Endothelial cell of hepatic sinusoid (primary cell): ENCODE data around the gene THRAP3.

Source experiments
- in situ Hi-C: cut with HindIII; loops from 2 replicates; pipeline ENCODE4 v1.10.0; 2017; ENCODE audit warnings: low sequenced_read_pairs

Gene THRAP3

DNA sequence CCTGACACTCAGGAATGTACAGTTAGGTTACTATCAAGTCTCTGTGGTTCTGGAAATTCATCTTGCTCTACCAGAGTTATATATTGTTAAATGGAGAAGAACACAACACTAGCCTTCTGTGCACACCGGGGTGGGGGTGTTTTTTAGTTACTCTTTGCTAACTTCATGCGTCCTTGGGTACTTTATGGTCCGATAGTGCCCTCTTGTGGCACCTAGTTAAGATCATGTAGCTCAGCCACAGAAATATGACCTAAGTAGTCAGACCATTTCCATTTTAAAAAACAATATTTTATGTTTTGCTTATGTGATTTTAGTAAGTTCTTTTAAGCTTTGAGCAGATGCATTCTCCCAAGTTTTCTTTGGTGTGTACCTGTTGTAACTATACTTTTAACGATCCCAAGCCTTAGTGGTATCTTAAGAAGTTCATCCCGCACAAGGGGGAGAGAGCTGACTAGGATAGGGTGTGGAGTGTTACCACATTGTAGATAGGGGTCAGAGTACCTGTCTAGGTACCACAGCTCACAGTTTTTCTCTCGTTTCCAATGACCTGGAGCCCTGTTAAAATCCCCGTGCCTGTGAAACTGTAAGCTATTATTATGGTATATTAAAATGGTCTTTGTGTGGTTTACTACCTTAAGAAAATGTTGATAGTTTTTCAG, 61.3 kb downstream of the THRAP3 start:
- in situ Hi-C loops: no loop called here

DNA sequence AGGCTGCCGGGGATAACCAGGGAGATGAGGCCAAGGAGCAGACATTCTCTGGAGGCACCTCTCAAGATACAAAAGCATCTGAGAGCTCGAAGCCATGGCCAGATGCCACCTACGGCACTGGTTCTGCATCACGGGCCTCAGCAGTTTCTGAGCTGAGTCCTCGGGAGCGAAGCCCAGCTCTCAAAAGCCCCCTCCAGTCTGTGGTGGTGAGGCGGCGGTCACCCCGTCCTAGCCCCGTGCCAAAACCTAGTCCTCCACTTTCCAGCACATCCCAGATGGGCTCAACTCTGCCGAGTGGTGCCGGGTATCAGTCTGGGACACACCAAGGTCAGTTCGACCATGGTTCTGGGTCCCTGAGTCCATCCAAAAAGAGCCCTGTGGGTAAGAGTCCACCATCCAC, 62.6 kb downstream of the THRAP3 start:
- in situ Hi-C loops: no loop called here

DNA sequence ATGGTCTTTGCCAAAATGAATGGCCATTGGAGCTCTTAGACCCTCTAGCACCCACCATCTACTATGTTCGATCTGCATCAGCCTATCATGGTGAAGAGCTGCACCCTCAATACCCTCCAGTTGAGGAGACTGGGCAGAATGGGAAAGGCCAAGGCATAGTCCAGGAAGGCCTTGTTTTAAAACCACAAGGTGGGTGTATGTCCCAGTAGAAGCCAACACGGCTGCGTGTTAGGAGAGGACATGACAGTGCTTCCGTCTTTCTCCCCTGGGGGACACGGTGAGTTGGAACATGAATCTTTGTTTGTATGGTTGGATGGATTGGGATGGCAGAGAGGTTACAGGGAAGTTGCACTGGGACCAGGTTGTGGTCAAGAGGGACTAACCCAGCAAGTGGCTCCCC, 63.4 kb downstream of the THRAP3 start:
- in situ Hi-C loops: no loop called here

DNA sequence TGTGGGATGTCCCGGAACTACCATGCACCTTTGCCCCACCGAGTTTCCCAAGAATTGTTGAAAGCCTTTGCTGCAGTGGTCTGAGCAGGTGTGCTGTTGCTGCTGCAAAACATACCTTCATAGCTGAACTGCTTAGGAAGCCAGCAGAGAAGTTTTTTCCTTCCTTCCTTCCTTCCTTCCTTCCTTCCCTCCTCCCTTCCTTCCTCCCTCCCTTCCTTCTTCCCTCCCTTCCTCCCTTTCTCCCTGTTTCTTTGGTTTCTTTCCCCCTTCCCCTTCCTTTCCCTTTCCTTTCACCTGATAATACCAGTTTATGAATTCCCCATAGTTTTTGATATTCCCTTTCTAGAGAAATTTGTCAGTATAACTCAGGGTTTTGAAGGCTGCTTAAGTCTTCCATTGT, 71.1 kb downstream of the THRAP3 start:
- in situ Hi-C loops: loop anchor here (5.0 kb wide), 1 partner anchor 53 kb away; no protein-coding TSS in a partner anchor

DNA sequence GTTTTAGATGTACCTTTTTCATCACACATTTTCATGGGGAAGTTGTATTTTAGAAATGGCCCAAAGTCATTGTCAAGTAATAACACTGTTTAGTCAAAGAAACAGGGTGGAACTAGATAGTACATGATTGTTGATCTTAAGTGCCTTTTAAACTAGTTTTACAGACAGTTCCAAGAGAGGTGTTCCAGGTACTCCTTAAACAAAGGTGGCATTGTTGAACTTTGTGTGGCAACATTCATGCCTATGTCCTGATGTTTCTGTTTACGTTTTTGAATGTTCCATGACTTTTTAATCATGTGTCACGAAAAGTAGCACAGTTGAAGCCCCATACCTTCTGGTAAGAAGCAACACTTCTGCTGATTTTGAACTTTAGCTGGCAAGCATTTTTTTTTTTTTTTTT, 72.8 kb downstream of the THRAP3 start:
- in situ Hi-C loops: loop anchor here (5.0 kb wide), 1 partner anchor 55 kb away; no protein-coding TSS in a partner anchor

DNA sequence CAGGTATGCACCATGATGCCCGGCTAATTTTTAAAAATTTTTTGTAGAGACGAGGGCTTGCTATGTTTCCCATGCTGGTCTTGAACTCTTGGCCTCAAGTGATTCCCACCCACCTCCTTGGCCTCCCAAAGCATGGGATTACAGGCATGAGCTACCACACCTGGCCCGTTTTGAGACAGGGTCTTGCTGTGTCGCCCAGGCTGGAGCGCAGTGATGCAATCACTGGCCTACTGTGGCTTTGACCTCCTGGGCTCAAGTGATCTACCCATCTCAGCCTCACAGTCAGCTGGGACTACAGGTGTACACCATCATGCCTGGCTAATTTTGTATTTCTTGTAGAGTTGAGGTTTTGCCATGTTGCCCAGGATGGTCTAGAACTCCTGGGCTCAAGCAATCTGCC, 74.4 kb downstream of the THRAP3 start:
- in situ Hi-C loops: loop anchor here (5.0 kb wide), 1 partner anchor 56 kb away; no protein-coding TSS in a partner anchor

DNA sequence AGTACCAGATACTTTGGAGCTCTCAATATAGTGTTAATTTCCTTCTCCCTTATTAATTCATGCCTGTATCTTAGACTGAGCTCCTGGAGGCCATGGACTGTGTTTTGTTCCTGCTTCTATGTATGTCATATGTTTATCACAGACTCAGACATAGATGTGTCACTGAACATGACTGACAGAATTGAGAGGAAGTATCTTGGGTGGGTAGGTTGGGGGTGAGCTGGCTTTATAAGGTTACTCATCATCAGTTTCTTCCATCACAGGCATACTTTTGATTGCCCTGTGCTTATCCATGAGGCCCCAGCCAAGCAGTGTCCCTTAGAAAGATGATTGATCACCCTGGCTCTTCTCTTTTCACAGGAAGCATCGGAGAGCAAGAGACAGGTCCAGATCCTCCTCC, 76.3 kb downstream of the THRAP3 start:
- in situ Hi-C loops: no loop called here

GRCh38 chr1:36301220-36301619, 77.0 kb downstream of the THRAP3 start:
- in situ Hi-C loops: no loop called here

DNA sequence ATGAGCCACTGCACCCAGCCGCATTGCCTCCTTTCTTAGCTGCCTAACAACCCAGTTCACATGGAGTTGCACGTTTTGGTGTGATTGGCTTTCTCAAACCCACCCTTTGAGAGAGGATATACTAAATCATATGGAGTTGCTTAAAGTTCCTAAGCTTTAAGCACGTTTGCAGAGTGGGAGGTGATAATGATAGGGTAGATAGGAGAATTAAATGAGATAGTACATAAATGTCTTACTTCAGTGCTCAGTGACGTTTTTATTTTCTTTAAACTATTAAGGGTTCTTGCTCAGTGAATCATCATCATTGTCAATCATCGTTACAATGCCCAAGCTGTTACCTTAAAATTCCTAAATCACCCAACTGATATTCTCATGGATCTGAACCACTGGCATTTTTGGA, 79.0 kb downstream of the THRAP3 start:
- in situ Hi-C loops: no loop called here

DNA sequence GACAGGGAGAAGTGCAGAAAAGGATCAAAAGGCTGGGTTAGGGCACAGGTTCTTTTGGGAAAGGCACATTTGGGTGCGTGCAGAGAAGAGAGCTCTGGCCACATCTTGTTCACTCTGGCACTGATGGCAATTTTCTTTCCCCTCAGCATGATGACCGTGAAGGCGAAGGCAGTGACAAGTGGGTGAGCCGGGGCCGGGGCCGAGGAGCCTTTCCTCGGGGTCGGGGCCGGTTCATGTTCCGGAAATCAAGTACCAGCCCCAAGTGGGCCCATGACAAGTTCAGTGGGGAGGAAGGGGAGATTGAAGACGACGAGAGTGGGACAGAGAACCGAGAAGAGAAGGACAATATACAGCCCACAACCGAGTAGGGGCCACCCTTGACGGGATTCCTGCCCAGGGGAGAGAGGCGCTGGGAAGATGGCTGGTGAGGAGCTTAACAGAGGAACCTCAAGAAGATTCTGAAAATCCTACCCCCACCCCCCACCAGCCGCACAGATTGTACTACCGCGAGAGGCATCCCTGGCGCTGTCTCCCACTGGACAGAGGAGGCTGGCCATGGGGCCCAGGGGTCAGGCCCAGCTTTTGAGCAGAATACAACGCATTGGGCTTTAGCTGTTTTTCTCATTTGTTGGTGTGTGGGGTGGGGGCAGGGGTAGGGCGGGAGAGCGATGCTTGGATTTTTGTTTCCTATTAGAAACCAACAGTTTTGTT, 79.6 kb downstream of the THRAP3 start:
- in situ Hi-C loops: no loop called here

DNA sequence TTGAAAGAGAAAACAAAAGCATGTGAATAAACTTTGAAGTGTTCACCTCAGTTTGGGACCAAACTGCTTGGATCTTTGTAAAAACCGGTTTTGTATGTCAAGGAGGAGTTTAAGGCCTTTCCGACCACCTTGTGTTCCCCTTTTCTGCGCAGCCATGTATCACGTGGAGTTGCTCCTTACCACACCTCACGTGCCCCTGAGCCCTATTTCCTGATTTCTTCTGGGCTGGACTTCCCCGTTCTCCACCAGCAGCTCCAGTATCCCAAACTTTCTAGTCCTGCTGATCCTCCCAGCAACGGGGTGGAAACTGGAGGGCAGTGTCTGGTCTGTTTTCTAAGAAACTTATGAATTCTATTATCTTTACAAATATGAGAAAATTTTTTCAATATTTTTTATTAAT, 80.3 kb downstream of the THRAP3 start:
- in situ Hi-C loops: no loop called here

- in situ Hi-C loops: no loop called here
Measured at GRCh38 chr1:36304970-36305914, 81.0 kb downstream of the THRAP3 start.

DNA sequence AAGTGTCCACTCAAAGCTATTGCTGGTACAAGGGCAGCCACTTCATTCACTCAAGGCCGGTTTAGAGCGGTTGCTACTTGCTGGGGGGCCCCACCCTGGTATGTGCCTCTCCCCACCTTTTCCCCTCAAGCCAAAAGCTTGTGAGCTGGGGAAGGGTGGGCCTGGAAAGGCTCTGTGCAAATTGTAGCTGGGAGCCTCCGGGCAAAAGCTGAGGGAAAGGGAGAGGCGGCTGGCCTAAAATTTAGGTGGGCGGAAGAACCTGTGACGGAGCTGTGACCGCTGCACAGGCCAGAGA, 81.6 kb downstream of the THRAP3 start:
- in situ Hi-C loops: no loop called here

DNA sequence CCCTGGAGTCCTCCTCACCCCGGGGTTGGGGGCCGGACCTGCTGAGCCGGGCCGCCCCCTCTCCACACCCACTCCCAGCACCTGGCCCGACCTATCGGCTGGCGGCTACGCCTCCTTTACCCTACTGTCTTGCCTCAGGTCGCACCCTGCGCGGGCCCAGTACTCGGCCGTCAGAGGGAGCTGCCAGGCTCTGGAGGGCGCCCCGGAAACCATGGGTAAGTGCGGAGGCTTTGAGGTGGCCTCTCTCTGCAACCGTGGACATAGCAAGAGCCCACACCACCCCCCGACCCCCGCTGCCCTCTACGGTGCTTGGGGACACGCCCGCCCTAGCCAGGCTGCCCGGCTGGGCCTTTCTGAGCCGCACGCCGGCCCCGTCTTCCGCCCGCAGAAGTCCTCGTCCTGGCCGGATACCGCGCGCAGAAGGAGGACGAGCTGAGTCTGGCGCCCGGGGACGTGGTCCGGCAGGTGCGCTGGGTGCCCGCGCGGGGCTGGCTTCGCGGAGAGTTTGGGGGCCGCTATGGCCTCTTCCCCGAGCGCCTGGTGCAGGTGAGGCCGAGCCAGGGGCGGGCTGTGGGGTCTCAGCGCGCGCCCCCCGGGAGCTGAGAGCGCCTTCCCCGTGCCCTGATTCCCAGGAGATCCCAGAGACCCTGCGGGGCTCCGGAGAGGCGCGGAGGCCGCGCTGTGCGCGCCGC, 82.1 kb downstream of the THRAP3 start, which contains the start of gene SH3D21:
Gene SH3D21 (plus strand): TSS at position 159 of the 692 bp plus-strand sequence. CDS start 53 bp downstream, at position 212.
- in situ Hi-C loops: no loop called here

DNA sequence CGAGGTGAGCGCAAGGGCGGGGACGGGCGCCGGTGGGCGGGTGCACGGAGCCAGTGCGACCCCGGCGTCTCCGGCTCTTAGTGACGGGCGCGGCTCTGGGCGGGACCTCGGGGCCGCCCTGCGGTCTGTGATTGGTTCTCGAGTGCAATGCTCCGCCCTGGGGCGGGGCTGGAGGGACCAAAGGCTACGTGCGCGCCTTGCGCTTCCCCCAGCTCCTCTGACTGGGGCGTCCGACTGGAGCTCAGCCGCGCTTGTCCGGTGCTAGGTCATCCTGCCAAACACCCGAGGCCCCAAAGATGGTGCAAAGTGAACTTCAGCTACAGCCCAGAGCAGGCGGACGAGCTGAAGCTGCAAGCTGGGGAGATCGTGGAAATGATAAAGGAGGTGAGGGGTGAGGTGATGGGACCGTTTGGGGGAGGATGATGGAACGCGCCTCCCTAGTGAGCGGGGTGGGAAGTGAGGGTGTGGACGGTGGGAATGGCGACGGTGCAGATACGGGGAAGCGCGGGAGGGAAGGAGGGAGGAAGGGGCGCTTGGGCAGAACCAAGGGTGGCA, 82.7 kb downstream of the THRAP3 start:
- in situ Hi-C loops: no loop called here

DNA sequence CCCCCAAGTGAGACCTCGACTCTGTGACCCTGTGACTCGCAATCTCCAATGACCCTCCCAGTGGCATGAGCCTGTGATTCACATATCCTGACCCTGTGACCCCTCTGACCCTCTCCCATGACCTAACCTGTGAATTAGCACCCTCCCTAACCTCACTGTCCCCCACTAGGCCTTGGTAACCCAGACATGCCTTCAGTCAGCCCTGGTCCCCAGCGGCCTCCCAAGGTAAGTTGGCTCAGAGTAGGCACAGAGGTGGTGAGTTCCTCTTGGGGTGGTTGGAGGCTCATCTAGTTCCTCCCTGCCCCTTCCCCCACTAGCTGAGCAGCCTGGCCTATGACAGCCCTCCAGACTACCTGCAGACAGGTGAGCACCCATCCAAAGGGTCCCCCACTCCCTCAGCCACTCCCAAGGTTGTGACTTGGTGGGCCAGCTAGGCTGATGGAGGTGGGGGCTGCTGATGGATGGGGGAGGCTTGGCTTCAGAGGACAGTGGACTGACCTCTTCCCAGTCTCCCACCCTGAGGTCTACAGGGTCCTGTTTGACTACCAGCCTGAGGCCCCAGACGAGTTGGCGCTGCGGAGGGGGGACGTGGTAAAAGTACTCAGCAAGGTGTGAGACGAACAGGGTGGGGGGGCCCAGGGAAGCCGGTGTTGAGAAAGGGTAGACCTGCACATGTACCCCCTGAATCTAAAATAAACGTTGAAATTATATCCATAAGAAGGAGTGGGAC, 83.5 kb downstream of the THRAP3 start:
- in situ Hi-C loops: no loop called here

- in situ Hi-C loops: no loop called here
Measured at GRCh38 chr1:36309397-36309796, 85.2 kb downstream of the THRAP3 start.

- in situ Hi-C loops: no loop called here
Measured at GRCh38 chr1:36320291-36320761, 96.1 kb downstream of the THRAP3 start.

DNA sequence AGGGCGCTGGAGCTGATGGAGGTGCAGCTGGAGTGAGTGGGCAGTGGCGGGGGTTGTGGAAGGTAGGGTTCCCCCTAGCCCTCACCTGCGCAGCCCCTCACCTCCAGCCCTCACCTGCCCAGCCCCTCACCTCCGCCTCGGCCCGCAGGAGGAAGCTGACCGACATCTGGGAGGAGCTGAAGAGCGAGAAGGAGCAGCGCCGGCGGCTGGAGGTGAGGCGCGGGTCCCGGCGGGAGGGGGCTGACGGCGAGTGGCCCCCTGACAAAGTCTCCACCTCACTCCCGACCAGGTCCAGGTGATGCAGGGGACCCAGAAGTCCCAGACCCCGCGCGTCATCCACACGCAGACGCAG, 96.5 kb downstream of the THRAP3 start:
- in situ Hi-C loops: no loop called here
